Measurements from ENCODE around the gene ARMC10.
"Not testable (repeated sequence)": the region's sequence is repeated elsewhere in the genome, so short reads cannot be mapped to it uniquely, and the experiment has no call there.

DNA sequence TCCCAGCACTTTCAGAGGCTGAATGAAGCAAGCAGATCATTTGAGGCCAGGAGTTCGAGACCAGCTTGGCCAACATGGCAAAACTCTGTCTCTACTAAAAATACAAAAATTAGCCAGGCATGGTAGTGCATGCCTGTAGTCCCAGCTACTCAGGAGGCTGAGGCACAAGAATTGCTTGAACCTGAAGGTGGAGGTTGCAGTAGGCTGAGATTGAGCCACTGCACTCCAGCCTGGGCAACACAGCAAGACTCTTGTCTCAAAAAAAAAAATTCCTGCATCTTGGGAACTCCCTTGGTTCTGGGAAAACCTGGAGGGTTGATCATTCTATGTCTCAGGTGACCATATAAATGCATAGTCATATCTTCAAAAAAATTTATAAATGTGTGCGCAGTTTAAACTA lies 69.8 kb downstream of the ARMC10 start:
- not testable (repeated sequence) for TF ChIP-seq EZH2 (IDR thresholded peaks at IDR 0.05; ENCODE audit: borderline replicate concordance, low read length)
- TF ChIP-seq, protein P1, sequence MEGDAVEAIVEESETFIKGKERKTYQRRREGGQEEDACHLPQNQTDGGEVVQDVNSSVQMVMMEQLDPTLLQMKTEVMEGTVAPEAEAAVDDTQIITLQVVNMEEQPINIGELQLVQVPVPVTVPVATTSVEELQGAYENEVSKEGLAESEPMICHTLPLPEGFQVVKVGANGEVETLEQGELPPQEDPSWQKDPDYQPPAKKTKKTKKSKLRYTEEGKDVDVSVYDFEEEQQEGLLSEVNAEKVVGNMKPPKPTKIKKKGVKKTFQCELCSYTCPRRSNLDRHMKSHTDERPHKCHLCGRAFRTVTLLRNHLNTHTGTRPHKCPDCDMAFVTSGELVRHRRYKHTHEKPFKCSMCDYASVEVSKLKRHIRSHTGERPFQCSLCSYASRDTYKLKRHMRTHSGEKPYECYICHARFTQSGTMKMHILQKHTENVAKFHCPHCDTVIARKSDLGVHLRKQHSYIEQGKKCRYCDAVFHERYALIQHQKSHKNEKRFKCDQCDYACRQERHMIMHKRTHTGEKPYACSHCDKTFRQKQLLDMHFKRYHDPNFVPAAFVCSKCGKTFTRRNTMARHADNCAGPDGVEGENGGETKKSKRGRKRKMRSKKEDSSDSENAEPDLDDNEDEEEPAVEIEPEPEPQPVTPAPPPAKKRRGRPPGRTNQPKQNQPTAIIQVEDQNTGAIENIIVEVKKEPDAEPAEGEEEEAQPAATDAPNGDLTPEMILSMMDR (IDR thresholded peaks at IDR 0.05; ENCODE audit: low read length): not testable (repeated sequence)
